ENCODE results near the gene ZNF423. TPM values are rescaled to one million over a fixed set of nuclear protein-coding genes. Genes with fewer than 3 reads are reported as not detected.

Gene ZNF423
- total RNA-seq, 1 experiment from 2014 or later, result not detected

DNA sequence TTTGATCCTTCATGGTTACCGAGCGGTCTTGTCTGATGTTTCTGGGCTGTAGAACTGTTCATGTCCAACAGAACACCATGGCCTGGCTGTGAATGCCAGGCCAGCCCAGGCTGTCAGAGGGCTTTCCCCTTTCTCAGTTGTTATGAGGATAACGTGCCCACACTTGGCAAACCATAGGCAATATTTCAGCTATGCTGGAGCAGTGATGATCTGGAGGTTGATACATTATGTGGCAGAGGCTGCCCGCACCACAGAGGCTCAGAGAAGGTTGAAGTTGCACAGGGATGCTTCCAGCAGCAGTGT lies 389.4 kb downstream of the ZNF423 start:
- Mint-ChIP-seq H3K36me3 (ENCODE audit: insufficient read depth, unreplicated experiment) (no peaks in the 10 kb centered on the region), H3K4me3 (ENCODE audit: low read depth, unreplicated experiment) (no peak overlapping the region), H3K9me3 (ENCODE audit: low read depth, unreplicated experiment) (no peaks in the 10 kb centered on the region), H3K27ac (ENCODE audit: unreplicated experiment) (no peak overlapping the region), H3K27me3 (ENCODE audit: unreplicated experiment) (peaks cover 89% of the 10 kb centered on the region), H3K4me1 (ENCODE audit: low read depth, unreplicated experiment) (no peaks in the 10 kb centered on the region)
- BruUV-seq (replicated peaks), result no TSS peak
- CTCF ChIA-PET, result no interaction called here
- no peak for TF ChIP-seq CTCF (IDR thresholded peaks at IDR 0.05; ENCODE audit: unreplicated experiment)
- no peak for DNase-seq
- intact Hi-C loops (cut with micrococcal nuclease; ENCODE audit: unreplicated experiment), result no loop called here

- CTCF ChIA-PET, result interaction anchor here (0.5 kb wide), 1 partner anchor 397 kb away, joined by 3 read pairs; no protein-coding TSS in a partner anchor
- BruUV-seq (replicated peaks), result no TSS peak
- TF ChIP-seq CTCF (IDR thresholded peaks at IDR 0.05; ENCODE audit: unreplicated experiment), result no peak
- H3K4me1 Mint-ChIP-seq (ENCODE audit: low read depth, unreplicated experiment), result no peaks in the 10 kb centered on the region
- no peaks in the 10 kb centered on the region for H3K9me3 Mint-ChIP-seq (ENCODE audit: low read depth, unreplicated experiment)
- no peak for DNase-seq
- H3K36me3 Mint-ChIP-seq (ENCODE audit: insufficient read depth, unreplicated experiment), result no peaks in the 10 kb centered on the region
- peaks cover 89% of the 10 kb centered on the region for H3K27me3 Mint-ChIP-seq (ENCODE audit: unreplicated experiment)
- H3K27ac Mint-ChIP-seq (ENCODE audit: unreplicated experiment), result no peak overlapping the region
- H3K4me3 Mint-ChIP-seq (ENCODE audit: low read depth, unreplicated experiment), result no peak overlapping the region
- intact Hi-C loops (cut with micrococcal nuclease; ENCODE audit: unreplicated experiment), result no loop called here
These were observed 390.0 kb downstream of the ZNF423 start for GRCh38 chr16:49465661-49466528.

- Mint-ChIP-seq H3K27me3 (ENCODE audit: unreplicated experiment) (peaks cover 92% of the 10 kb centered on the region), H3K9me3 (ENCODE audit: low read depth, unreplicated experiment) (no peaks in the 10 kb centered on the region), H3K36me3 (ENCODE audit: insufficient read depth, unreplicated experiment) (no peaks in the 10 kb centered on the region), H3K4me1 (ENCODE audit: low read depth, unreplicated experiment) (no peaks in the 10 kb centered on the region), H3K27ac (ENCODE audit: unreplicated experiment) (no peak overlapping the region), H3K4me3 (ENCODE audit: low read depth, unreplicated experiment) (no peak overlapping the region)
- CTCF ChIA-PET, result no interaction called here
- DNase-seq, result no peak
- no peak for TF ChIP-seq CTCF (IDR thresholded peaks at IDR 0.05; ENCODE audit: unreplicated experiment)
- BruUV-seq (replicated peaks), result no TSS peak
- intact Hi-C loops (cut with micrococcal nuclease; ENCODE audit: unreplicated experiment), result no loop called here
These were observed 390.9 kb downstream of the ZNF423 start for GRCh38 chr16:49464877-49465504.

DNA sequence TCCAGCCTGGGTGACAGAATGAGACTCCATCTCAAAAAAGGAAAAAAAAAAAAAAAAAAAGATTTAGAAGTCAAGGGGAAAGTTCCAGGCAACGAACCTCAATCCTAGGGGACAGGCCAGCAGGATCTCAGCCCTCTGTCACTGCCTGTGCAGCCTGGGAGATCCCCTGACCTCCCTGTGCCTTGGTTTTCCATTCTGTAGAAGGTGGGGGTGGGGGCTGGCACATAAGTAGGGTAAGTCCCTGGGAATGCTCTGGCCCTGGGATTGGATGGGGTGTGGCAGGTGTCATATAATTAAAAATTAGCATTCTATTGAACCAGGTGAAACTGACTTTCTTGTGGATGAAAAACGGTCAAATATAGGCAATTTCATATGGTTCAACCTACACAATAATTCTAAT lies 391.8 kb downstream of the ZNF423 start:
- no peaks in the 10 kb centered on the region for H3K36me3 Mint-ChIP-seq (ENCODE audit: insufficient read depth, unreplicated experiment)

More for the DNA sequence above, 391.8 kb downstream of the ZNF423 start:
- intact Hi-C loops (cut with micrococcal nuclease; ENCODE audit: unreplicated experiment), result no loop called here
- CTCF ChIA-PET, result no interaction called here
- Mint-ChIP-seq H3K4me3 (ENCODE audit: low read depth, unreplicated experiment) (no peak overlapping the region), H3K27me3 (ENCODE audit: unreplicated experiment) (peaks cover 91% of the 10 kb centered on the region), H3K27ac (ENCODE audit: unreplicated experiment) (no peak overlapping the region), H3K9me3 (ENCODE audit: low read depth, unreplicated experiment) (no peaks in the 10 kb centered on the region), H3K4me1 (ENCODE audit: low read depth, unreplicated experiment) (no peaks in the 10 kb centered on the region)
- no peak for TF ChIP-seq CTCF (IDR thresholded peaks at IDR 0.05; ENCODE audit: unreplicated experiment)
- BruUV-seq (replicated peaks), result no TSS peak
- DNase-seq, result no peak

Measured in Calu3 (cell line).